Measurements from ENCODE around the gene MRTFA. TPM values are rescaled to one million over a fixed set of nuclear protein-coding genes. Genes with fewer than 3 reads are reported as not detected.

MRTFA gene
- total RNA-seq, 1 experiment from 2014 or later: 44.7 TPM

GRCh38 chr22:40400159-40400558, 236.4 kb downstream of the MRTFA start:
- no peak for DNase-seq
- intact Hi-C loops (cut with micrococcal nuclease; ENCODE audit: unreplicated experiment): no loop called here
- POLR2A ChIA-PET (ENCODE audit: unreplicated experiment): no interaction called here

GRCh38 chr22:40399621-40400020, 236.9 kb downstream of the MRTFA start:
- Histone ChIP-seq H3F3A (ENCODE audit: insufficient read depth, low read depth) (peaks cover 36% of the 10 kb centered on the region), H3K36me3 (ENCODE audit: low read depth) (peaks cover 18% of the 10 kb centered on the region), H3K4me2 (no peak overlapping the region), H2AFZ (no peak overlapping the region), H3K79me2 (ENCODE audit: low read depth) (peaks cover 16% of the 10 kb centered on the region), H3K4me1 (replicated peaks; ENCODE audit: insufficient read depth) (peaks cover 41% of the 10 kb centered on the region), H4K20me1 (ENCODE audit: insufficient read depth) (no peaks in the 10 kb centered on the region), H3K27ac (peak overlapping the region; percentile 25; the same call in 1 of the 2 replicates), H3K9me2 (ENCODE audit: insufficient read depth) (no peaks in the 10 kb centered on the region), H3K27me3 (ENCODE audit: insufficient read depth, low read depth) (no peaks in the 10 kb centered on the region), H3K4me3 (no peak overlapping the region), H3K9me3 (ENCODE audit: insufficient read depth, low read depth) (no peaks in the 10 kb centered on the region)
- TF ChIP-seq, protein P1, sequence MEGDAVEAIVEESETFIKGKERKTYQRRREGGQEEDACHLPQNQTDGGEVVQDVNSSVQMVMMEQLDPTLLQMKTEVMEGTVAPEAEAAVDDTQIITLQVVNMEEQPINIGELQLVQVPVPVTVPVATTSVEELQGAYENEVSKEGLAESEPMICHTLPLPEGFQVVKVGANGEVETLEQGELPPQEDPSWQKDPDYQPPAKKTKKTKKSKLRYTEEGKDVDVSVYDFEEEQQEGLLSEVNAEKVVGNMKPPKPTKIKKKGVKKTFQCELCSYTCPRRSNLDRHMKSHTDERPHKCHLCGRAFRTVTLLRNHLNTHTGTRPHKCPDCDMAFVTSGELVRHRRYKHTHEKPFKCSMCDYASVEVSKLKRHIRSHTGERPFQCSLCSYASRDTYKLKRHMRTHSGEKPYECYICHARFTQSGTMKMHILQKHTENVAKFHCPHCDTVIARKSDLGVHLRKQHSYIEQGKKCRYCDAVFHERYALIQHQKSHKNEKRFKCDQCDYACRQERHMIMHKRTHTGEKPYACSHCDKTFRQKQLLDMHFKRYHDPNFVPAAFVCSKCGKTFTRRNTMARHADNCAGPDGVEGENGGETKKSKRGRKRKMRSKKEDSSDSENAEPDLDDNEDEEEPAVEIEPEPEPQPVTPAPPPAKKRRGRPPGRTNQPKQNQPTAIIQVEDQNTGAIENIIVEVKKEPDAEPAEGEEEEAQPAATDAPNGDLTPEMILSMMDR (conservative IDR thresholded peaks at IDR 0.05): no peak
- TF ChIP-seq EZH2 (IDR thresholded peaks at IDR 0.05; ENCODE audit: low read depth): no peak
- DNase-seq: no peak
- intact Hi-C loops (cut with micrococcal nuclease; ENCODE audit: unreplicated experiment): no loop called here
- BruUV-seq (replicated peaks): no TSS peak
- ChIA-PET CTCF (no interaction called here), POLR2A (ENCODE audit: unreplicated experiment) (no interaction called here)

More at GRCh38 chr22:40400159-40400558, 236.4 kb downstream of the MRTFA start:
- peaks cover 21% of the 10 kb centered on the region for H3K36me3 ChIP-seq (ENCODE audit: low read depth)
- H3K27me3 ChIP-seq (ENCODE audit: insufficient read depth, low read depth): no peaks in the 10 kb centered on the region
- peak overlapping the region; percentile 25; the same call in 1 of the 2 replicates for H3K27ac ChIP-seq
- H3K79me2 ChIP-seq (ENCODE audit: low read depth): peaks cover 11% of the 10 kb centered on the region; the same call in 1 of the 2 replicates
- H2AFZ ChIP-seq: no peak overlapping the region
- H3K9me2 ChIP-seq (ENCODE audit: insufficient read depth): no peaks in the 10 kb centered on the region
- peaks cover 41% of the 10 kb centered on the region for H3K4me1 ChIP-seq (replicated peaks; ENCODE audit: insufficient read depth)
- no TSS peak for BruUV-seq (replicated peaks)
- H4K20me1 ChIP-seq (ENCODE audit: insufficient read depth): no peaks in the 10 kb centered on the region
- no peak for TF ChIP-seq EZH2 (IDR thresholded peaks at IDR 0.05; ENCODE audit: low read depth)
- no peaks in the 10 kb centered on the region for H3K9me3 ChIP-seq (ENCODE audit: insufficient read depth, low read depth)
- peaks cover 36% of the 10 kb centered on the region for H3F3A ChIP-seq (ENCODE audit: insufficient read depth, low read depth)
- H3K4me3 ChIP-seq: no peak overlapping the region
- H3K4me2 ChIP-seq: no peak overlapping the region
- CTCF ChIA-PET: no interaction called here

DNA sequence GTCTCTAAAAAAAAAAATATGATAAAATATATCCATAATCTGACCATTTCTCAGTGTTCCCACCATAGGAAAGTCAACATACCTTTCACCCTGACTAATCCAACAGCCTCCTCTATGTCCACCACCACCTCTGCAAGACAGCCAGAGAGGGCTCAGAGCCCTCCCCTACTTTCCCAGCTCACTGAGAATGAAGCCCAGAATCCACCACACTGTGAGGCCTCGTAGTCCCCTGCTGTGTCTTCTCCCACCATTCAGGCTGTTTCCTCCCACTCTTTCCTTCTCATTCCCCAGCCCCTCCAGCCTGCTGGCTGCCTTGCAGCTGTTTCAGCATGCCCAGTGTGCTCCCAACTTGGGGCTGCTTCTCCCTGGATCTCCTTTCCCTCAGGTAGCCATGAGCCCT, 239.1 kb downstream of the MRTFA start:
- H3K27me3 ChIP-seq (ENCODE audit: insufficient read depth, low read depth): no peaks in the 10 kb centered on the region
- H3K36me3 ChIP-seq (ENCODE audit: low read depth): peaks cover 13% of the 10 kb centered on the region
- peaks cover 31% of the 10 kb centered on the region for H3F3A ChIP-seq (ENCODE audit: insufficient read depth, low read depth)
- no peaks in the 10 kb centered on the region for H3K9me3 ChIP-seq (ENCODE audit: insufficient read depth, low read depth)
- POLR2A ChIA-PET (ENCODE audit: unreplicated experiment): interaction anchor here (0.6 to 0.8 kb wide), 4 partner anchors 14 to 113 kb away, joined by 4 to 17 read pairs (median 8); no protein-coding TSS in a partner anchor
- intact Hi-C loops (cut with micrococcal nuclease; ENCODE audit: unreplicated experiment): loop anchor here (2.0 kb wide), 1 partner anchor 27 kb away; the partner anchor contains the start of gene SGSM3
- H3K4me1 ChIP-seq (replicated peaks; ENCODE audit: insufficient read depth): peaks cover 41% of the 10 kb centered on the region
- H3K79me2 ChIP-seq (ENCODE audit: low read depth): peaks cover 25% of the 10 kb centered on the region
- peak overlapping the region; percentile 81 for H3K4me2 ChIP-seq
- TF ChIP-seq, protein P1 (conservative IDR thresholded peaks at IDR 0.05): no peak
- H3K27ac ChIP-seq: peak overlapping the region; percentile 88
- DNase-seq: peak in 1 of 2 experiments; percentile 53
- no peaks in the 10 kb centered on the region for H4K20me1 ChIP-seq (ENCODE audit: insufficient read depth)
- BruUV-seq (replicated peaks): no TSS peak
- H2AFZ ChIP-seq: no peak overlapping the region
- H3K9me2 ChIP-seq (ENCODE audit: insufficient read depth): no peaks in the 10 kb centered on the region
- CTCF ChIA-PET: interaction anchor here (0.8 kb wide), 1 partner anchor 838 kb away, joined by 3 read pairs; no protein-coding TSS in a partner anchor
- no peak overlapping the region for H3K4me3 ChIP-seq

Data from PC-9 (cell line).